Fibroblast of lung (primary cell): ENCODE data around the gene PTPN21.

Experiments
- EZH2 ChIP-seq: IDR thresholded peaks from 2 replicates; pipeline ENCODE4 v1.5.1; 2012; ENCODE audit warnings: low read length, control low read depth, mild to moderate bottlenecking; ENCODE audit errors: missing control alignments
- TF ChIP-seq, protein P1 (sequence below), 2 donors: IDR thresholded peaks in 1 of 2; conservative IDR thresholded peaks in 1 of 2; 1 replicate in 1 of 2; 2 replicates in 1 of 2; pipeline ENCODE4 v1.5.1; 2011 to 2012; ENCODE audit warnings: low read length in 2 of 2, control low read depth in 1 of 2, inconsistent platforms in 1 of 2, low read depth in 1 of 2, mild to moderate bottlenecking in 1 of 2

- TF ChIP-seq, protein P1, sequence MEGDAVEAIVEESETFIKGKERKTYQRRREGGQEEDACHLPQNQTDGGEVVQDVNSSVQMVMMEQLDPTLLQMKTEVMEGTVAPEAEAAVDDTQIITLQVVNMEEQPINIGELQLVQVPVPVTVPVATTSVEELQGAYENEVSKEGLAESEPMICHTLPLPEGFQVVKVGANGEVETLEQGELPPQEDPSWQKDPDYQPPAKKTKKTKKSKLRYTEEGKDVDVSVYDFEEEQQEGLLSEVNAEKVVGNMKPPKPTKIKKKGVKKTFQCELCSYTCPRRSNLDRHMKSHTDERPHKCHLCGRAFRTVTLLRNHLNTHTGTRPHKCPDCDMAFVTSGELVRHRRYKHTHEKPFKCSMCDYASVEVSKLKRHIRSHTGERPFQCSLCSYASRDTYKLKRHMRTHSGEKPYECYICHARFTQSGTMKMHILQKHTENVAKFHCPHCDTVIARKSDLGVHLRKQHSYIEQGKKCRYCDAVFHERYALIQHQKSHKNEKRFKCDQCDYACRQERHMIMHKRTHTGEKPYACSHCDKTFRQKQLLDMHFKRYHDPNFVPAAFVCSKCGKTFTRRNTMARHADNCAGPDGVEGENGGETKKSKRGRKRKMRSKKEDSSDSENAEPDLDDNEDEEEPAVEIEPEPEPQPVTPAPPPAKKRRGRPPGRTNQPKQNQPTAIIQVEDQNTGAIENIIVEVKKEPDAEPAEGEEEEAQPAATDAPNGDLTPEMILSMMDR (conservative IDR thresholded peaks at IDR 0.05 in 1 of 2, IDR thresholded peaks at IDR 0.05 in 1 of 2; ENCODE audit: low read depth in 1 of 2, low read length in 2 of 2): no peak
- no peak for TF ChIP-seq EZH2
These were observed 132.8 kb downstream of the PTPN21 start for GRCh38 chr14:88422047-88422446.
